NCI-H1436 (cell line): ENCODE data around the gene NFIC.
"Not testable (repeated sequence)": the region's sequence is repeated elsewhere in the genome, so short reads cannot be mapped to it uniquely, and the experiment has no call there.

Source experiments
- DNase-seq: peaks from one replicate; lab custom pipeline; 2025; lab: John Stamatoyannopoulos, UW

NFIC gene

DNA sequence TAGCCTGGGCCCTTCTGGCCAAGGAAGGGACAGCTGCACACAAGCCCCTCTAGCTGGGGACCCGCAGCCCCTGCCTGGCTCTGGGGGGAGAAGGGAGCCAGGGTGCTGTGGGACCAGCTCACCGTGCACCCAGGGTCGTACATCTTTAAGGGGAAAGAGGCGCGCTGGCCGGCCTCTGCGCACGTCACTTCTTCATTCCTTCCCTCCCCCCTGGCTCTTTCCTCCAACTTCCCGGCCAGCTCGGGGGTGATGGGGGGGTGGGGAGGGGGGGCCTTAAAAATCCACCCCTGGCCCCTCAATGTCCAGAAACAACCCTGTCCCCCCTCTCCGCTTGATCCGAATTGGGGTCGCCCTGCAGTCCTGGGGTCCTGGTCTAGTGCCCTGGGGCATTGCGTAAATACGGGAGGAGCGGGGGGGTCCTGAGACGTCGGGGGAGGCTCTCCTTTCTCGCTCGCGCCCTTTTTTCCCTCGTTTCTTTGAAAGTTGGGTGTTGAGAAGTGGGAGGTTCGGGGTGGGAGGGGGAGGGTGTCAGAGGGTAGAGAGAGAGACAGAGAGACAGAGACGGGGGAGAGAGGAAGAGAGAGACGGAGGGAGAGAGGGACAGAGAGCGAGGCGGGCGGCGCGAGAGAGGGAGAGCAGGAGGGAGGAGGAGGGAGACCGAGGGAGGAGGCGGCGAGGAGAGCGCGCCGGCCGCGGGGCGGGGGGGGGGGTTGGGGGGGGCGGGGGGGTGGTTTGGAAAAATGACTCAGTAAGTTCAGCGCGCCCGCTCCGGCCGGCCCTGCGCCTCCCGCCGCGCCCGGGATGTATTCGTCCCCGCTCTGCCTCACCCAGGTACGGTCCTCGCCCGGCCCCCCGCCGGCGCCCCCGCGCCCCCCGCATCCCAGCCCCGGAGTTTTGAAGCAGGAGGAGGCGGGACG is at the start of gene NFIC:
TSS of gene NFIC (plus strand) at position 748 of the 917 bp plus-strand sequence. CDS start at position 802, 54 bp downstream.
- DNase-seq: peak; percentile 44

DNA sequence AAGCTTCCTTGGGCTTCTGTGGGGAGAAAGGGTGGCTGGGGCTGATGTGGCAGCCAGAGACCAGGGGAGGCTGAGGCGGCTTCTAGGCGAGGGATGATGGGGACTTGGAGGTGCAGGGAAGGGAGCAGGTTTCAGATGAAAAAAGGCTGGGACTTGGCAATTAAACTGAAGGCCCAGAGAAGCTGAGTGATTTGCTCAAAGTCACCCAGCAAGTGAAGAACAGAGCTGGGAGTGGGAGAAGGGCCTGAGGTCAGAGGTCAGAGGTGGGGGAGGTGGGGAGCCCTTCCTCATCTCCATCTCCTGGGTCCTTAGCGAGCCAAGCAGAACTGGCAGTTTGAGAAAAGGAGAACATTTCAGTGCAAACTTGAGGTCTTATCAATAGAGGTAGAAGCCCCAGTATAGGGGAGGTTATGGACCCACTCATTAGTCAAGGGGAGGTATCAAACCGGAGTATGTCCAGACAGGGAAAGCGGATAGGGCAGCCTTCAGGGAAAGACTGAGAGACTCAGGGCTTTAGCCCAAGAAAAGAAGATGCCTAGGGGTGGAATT is 49.6 kb upstream of the NFIC start:
- no peak for DNase-seq

DNA sequence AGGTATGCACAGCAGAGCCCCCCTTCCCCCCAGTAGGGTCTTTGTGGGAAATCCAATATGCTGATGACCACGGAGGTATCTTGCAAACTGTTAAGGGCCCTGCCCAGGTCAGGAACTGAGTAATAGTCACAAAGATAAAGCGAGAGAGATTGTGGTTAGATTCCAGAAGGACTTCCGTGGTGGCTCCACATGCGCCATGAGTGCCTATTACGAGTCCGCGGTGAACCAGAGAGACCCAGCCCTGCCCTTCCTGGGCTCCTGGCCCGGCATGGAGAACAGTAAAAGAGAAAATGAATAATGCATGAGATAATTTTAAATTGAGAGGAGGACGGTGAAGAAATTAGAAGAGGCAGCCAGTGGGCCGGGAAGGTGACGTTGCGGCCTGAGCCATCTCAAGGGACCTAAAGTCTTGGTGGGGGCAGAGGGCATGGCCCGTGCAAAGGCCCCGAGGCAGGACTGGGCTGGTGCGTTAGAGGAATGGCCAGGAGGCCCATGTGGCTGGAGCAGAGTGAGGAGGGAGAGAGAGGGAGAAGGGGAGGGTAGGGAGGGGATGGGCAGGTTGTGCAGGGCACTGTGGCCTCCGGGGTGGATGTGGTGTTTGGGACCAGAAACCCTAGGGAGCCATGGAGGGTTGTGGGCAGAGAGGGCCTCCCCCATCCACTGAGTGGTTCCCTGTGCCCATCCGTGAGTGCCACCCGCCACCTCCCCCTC is 46.6 kb upstream of the NFIC start:
- no peak for DNase-seq

DNA sequence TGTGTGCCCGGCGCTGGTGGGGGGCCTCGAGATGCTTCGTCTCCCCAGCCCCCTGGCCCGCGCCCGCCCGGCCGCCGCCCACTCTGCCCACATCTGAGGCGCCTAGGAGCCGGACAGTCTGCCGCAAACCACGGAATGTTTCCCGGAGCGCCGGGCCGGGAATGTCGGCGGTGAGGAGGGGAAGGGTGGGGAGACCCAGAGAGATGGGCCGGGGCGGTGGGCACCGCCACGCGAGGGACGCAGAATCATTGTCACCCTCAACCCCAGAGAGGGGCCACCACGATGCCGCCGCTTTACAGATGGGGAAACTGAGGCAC is 46.1 kb upstream of the NFIC start:
- DNase-seq: no peak

DNA sequence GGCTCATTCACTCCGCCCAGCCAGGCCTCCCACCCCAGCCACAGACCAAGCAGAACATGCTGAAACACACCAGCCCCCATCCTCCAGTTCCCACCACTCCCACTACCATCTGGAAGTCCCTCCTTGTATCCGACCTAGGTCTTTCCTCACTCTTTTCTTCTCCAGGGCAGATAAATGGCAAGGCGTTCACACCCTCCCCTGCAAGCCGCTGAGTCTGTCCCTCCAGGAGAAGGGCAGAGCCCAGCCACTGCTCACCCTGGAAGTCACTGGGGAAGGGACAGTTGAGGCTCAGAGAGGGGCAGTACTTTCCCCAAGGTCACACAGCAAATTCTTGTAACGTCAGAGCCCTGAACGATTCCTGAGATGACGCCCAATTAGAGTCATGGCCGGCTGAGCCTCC is 45.5 kb upstream of the NFIC start:
- DNase-seq: no peak

DNA sequence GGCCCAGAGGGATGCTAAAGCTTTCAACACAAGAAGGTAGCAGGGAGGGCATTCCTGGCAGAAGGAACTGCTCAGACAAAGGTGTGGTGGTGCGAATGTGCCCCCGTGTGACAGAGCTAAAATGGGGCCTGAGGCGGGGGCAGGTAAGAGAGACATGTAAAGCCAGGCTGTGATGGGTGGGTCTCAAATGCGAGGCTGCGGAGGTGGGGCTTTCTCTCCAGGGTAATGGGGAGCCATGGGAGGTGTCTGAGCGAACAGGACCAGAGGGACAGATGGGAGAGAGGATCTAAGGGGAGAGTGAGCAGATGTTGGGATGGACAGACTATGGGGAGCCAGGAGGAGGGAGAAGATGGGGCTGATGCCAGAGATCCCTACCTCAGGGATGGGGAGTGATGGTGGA is 44.7 kb upstream of the NFIC start:
- DNase-seq: no peak

- no peak for DNase-seq
These were observed 44.0 kb upstream of the NFIC start for GRCh38 chr19:3322199-3322978.

- DNase-seq: no peak
These were observed 43.4 kb upstream of the NFIC start for GRCh38 chr19:3323026-3323425.

DNA sequence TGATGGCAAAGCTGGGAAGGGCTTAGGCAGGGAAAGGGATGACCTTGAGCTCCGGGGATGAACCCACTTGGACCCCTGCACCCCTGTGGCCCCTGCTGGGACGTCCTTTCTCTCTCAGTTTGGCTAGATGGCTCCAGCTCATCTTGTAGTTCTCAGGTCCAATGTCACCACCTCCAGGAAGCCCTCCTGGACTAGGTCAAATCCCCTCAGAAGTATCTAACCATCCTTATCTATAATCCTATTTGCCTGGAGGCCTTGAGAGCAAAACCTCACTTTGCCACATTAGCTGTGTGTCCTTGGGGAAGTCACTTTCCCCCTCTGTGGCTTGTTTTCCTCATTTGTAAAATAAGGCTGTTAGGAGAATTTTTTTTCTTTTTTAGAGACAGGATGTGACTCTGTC is 42.7 kb upstream of the NFIC start:
- no peak for DNase-seq

GRCh38 chr19:3324405-3324856 is 42.0 kb upstream of the NFIC start:
- DNase-seq: no peak

GRCh38 chr19:3325451-3325850 is 40.9 kb upstream of the NFIC start:
- DNase-seq: no peak

DNA sequence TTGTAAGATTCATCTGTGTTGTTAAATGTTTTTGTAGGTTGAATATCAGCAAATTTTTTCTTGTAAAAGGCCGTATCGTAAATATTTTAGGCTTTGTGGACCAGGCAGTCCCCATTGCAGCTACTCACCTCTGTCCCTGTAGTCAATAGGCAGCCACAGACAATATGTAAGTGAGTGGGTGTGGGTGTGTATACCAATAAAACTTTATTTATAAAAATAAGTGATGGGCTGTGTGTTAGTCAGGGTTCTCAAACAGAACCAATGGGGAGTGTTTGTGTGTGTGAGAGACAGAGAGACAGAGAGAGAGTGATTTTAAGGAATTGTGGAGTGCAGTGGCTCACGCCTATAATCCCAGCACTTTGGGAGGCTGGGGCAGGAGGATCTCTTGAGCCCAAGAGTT is 37.6 kb upstream of the NFIC start:
- no peak for DNase-seq

- no peak for DNase-seq
These were observed 36.3 kb upstream of the NFIC start for GRCh38 chr19:3330047-3330446.

DNA sequence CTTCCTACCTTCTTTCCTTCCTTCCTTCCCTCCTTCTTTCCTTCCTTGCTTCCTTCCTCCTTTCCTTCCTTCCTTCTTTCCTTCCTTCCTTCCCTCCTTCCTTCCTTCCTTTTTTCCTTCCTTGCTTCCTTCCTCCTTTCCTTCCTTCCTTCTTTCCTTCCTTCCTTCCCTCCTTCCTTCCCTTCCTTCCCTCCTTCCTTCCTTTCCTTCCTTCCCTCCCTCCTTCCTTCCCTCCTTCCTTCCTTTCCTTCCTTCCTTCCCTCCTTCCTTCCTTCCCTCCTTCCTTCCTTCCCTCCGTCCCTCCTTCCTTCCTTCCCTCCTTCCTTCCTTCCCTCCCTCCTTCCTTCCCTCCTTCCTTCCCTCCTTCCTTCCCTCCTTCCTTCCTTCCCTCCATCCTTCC is 34.2 kb upstream of the NFIC start:
- not testable (repeated sequence) for DNase-seq

- DNase-seq: no peak
These were observed 33.3 kb upstream of the NFIC start for GRCh38 chr19:3333020-3333583.

- no peak for DNase-seq
These were observed 32.7 kb upstream of the NFIC start for GRCh38 chr19:3333662-3334061.

GRCh38 chr19:3334749-3335430 is 31.5 kb upstream of the NFIC start:
- not testable (repeated sequence) for DNase-seq

- DNase-seq: no peak
These were observed 30.7 kb upstream of the NFIC start for GRCh38 chr19:3335431-3336350.

DNA sequence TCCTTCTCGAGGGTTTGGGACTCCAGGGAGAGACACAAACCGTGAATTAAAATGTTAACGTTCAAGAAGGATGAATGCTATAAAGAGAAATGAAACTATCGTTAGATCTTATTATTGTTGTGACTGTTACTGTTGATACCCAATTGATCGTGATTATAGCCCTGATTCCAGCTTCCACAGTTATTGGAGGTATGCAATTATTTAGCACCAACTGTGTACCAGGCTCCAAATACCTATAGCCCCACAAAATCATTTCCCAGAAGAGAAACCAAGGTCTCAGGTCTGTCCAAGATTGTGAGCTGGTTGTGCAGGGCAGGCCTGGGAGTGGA is 30.1 kb upstream of the NFIC start:
- no peak for DNase-seq
